Lower leg skin (tissue), 4 donors: Measurements from ENCODE around the gene EEFSEC. TPM values are rescaled to one million over a fixed set of nuclear protein-coding genes. Genes with fewer than 3 reads are reported as not detected.
"Not testable (repeated sequence)": the region's sequence is repeated elsewhere in the genome, so short reads cannot be mapped to it uniquely, and the experiment has no call there.

ENCODE experiments used
- DNase-seq, 2 donors: peaks; one replicate each; pipeline ENCODE4 v3.0.0-alpha.2; 2019; ENCODE audit warnings: low spot score in 2 of 2
- H3K4me3 ChIP-seq: fragments of 200-600 bp; sonication (generic); 2 replicates; pipeline ENCODE4 v1.5.1; 2017; ENCODE audit warnings: mild to moderate bottlenecking, low read depth; ENCODE audit not compliant: poor library complexity, severe bottlenecking
- CTCF ChIP-seq, 3 donors: fragments of 450-650 bp; IDR thresholded peaks; one replicate each; pipeline ENCODE4 v1.5.1; 2016; ENCODE audit warnings: antibody characterized with exemption in 3 of 3, mild to moderate bottlenecking in 3 of 3, moderate library complexity in 2 of 3
- POLR2A ChIP-seq, 2 donors: fragments of 450-650 bp; IDR thresholded peaks; one replicate each; pipeline ENCODE4 v1.6.1; 2016 to 2017; ENCODE audit warnings: antibody characterized with exemption in 2 of 2, mild to moderate bottlenecking in 1 of 2, moderate library complexity in 1 of 2
- WGBS, 2 donors: methylation state at CpG; one replicate each; pipeline ENCODE4 v1.1.5; 2018; 5-methylcytosine and 5-hydroxymethylcytosine counted together
- intact Hi-C: fragments of 100-400 bp; cut with DNase I; formaldehyde crosslinking; loops from one replicate; pipeline ENCODE4 v1.15.0; 2023; ENCODE audit warnings: low total_unique reads
- total RNA-seq, 4 donors: library from RNA; depleted of rRNA; stranded (reverse); fragments of >200 nt; gene quantifications; one replicate each; pipeline ENCODE4 v1.1.0, GENCODE V29; 2016

The EEFSEC gene
- total RNA-seq, 4 donors from 2014 or later: 16.3 to 28.6 (median 16.8) TPM

- intact Hi-C loops: no loop called here
- TF ChIP-seq POLR2A (IDR thresholded peaks at IDR 0.05) (no peak), CTCF (IDR thresholded peaks at IDR 0.05) (no peak)
- 63% methylated on average over 6 of the region's 6 CpGs for WGBS, 2 donors
- peak; percentile 36 to 85 for DNase-seq
- H3K4me3 ChIP-seq: no peak overlapping the region
Observed at GRCh38 chr3:128145279-128145678, 8.0 kb upstream of the EEFSEC start.

- TF ChIP-seq POLR2A (IDR thresholded peaks at IDR 0.05): no peak
- TF ChIP-seq CTCF (IDR thresholded peaks at IDR 0.05): no peak
- no peak overlapping the region for H3K4me3 ChIP-seq
- intact Hi-C loops: no loop called here
- DNase-seq: no peak
- WGBS, 2 donors: 93 to 94% methylated on average over 14 of the region's 14 CpGs
Observed at GRCh38 chr3:128146201-128146600, 7.1 kb upstream of the EEFSEC start.

- no peak for TF ChIP-seq CTCF (IDR thresholded peaks at IDR 0.05)
- no peak for TF ChIP-seq POLR2A (IDR thresholded peaks at IDR 0.05)
- 63 to 72% methylated on average over 5 of the region's 5 CpGs for WGBS, 2 donors
- intact Hi-C loops: no loop called here
- H3K4me3 ChIP-seq: no peak overlapping the region
- peak in 1 of 2 donors; percentile 84 for DNase-seq
Observed at GRCh38 chr3:128149650-128150049, 3.6 kb upstream of the EEFSEC start.

GRCh38 chr3:128151758-128152274, 1.5 kb upstream of the EEFSEC start:
- no peak overlapping the region for H3K4me3 ChIP-seq
- peak in 1 of 2 donors; percentile 37 for DNase-seq
- intact Hi-C loops: no loop called here
- WGBS, 2 donors: 88 to 92% methylated on average over 5 of the region's 5 CpGs
- TF ChIP-seq CTCF (IDR thresholded peaks at IDR 0.05) (no peak), POLR2A (IDR thresholded peaks at IDR 0.05) (no peak)

- peak in 1 of 2 donors; percentile 71 for DNase-seq
- intact Hi-C loops: no loop called here
- peak overlapping the region; percentile 82 for H3K4me3 ChIP-seq
- TF ChIP-seq POLR2A (IDR thresholded peaks at IDR 0.05): no peak
- TF ChIP-seq CTCF (IDR thresholded peaks at IDR 0.05): no peak
- 47 to 72% methylated on average over 13 to 19 of the region's 29 CpGs for WGBS, 2 donors
Observed at GRCh38 chr3:128152419-128153155, 694 bp upstream of the EEFSEC start.

GRCh38 chr3:128154354-128154753, 1.1 kb downstream of the EEFSEC start:
- DNase-seq: peak in 1 of 2 donors; percentile 66
- peak overlapping the region; percentile 82 for H3K4me3 ChIP-seq
- WGBS, 2 donors: 84 to 89% methylated on average over 16 of the region's 16 CpGs
- intact Hi-C loops: not testable (repeated sequence)
